C4-2B (cell line): Measurements from ENCODE around the gene KCNH2.
A peak's percentile ranks its signal among the peaks of the same experiment; 100 is the strongest.

Experiments
- H3K27ac ChIP-seq: fragments of 450-650 bp; 2 replicates; pipeline ENCODE4 v1.5.1; 2017
- CTCF ChIP-seq: fragments of 450-650 bp; conservative IDR thresholded peaks from 2 replicates; pipeline ENCODE4 v1.5.1; 2017; ENCODE audit warnings: mild to moderate bottlenecking
- ZFX ChIP-seq: fragments of 450-650 bp; IDR thresholded peaks from 2 replicates; pipeline ENCODE4 v1.6.1; 2017

KCNH2 gene

GRCh38 chr7:150959739-150960734 lies 18.1 kb downstream of the KCNH2 start:
- H3K27ac ChIP-seq = no peak overlapping the region
- TF ChIP-seq CTCF (no peak), ZFX (no peak)

- no peak for TF ChIP-seq ZFX
- no peak for TF ChIP-seq CTCF
- H3K27ac ChIP-seq = no peak overlapping the region
These were observed 19.0 kb downstream of the KCNH2 start for GRCh38 chr7:150959081-150959480.

GRCh38 chr7:150958597-150958996 lies 19.5 kb downstream of the KCNH2 start:
- TF ChIP-seq CTCF = no peak
- TF ChIP-seq ZFX = no peak
- no peak overlapping the region for H3K27ac ChIP-seq

GRCh38 chr7:150958062-150958552 lies 20.0 kb downstream of the KCNH2 start:
- TF ChIP-seq CTCF (no peak), ZFX (no peak)
- H3K27ac ChIP-seq = no peak overlapping the region

- 0 out of 2 replicates have a peak overlapping the region, but pooled peaks have one; percentile 1 for H3K27ac ChIP-seq
- TF ChIP-seq ZFX (no peak), CTCF (no peak)
These were observed 20.7 kb downstream of the KCNH2 start for GRCh38 chr7:150957133-150958020.

- TF ChIP-seq ZFX = no peak
- no peak for TF ChIP-seq CTCF
- H3K27ac ChIP-seq = no peak overlapping the region
These were observed 21.6 kb downstream of the KCNH2 start for GRCh38 chr7:150956395-150957132.
